Dedifferentiated amniotic fluid mesenchymal stem cell (primary cell): ENCODE results near the gene SLC25A15.
"Not testable (repeated sequence)": the region's sequence is repeated elsewhere in the genome, so short reads cannot be mapped to it uniquely, and the experiment has no call there.

ENCODE experiments used
- DNase-seq: peaks from one replicate; pipeline ENCODE4 v3.0.0-alpha.2; 2016; ENCODE audit errors: extremely low spot score

The SLC25A15 gene

DNA sequence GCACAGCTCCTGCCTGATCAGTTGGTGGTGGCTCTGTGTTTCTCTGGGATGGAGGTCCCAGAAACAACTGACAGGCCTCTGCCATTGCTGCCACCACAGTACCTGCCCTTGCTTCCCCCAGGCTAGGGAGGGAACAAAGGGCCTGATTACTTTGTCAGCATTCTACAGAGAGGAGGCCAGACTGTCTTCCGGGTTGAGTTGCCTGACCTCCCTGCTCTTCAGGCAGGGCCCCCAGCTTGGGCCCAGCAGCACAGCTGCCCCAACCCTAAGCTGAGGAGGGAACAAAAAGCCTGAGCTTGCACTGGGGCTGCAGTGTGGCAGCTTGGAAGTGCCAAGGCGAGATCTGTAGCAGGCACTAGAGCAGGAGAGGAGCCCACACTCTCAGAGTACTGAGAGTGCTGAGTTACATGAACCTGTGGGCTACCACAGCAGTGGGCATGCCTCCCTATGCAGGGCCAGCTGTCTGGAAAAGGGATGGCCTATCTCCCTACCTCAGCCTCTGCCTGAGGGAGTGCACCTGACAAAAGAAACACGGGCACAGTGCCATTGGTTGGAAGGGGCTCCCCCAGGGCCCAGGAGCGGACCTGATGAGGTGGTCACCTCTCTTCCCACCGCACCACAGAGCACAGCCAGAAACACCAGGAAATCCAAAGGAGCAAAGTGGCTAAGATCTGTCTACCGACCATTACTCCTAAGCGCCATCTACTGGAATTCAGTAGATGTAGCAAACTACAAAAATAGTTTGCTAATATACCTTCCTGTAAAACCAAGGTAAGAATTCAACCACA is 24.4 kb downstream of the SLC25A15 start:
- no peak for DNase-seq

DNA sequence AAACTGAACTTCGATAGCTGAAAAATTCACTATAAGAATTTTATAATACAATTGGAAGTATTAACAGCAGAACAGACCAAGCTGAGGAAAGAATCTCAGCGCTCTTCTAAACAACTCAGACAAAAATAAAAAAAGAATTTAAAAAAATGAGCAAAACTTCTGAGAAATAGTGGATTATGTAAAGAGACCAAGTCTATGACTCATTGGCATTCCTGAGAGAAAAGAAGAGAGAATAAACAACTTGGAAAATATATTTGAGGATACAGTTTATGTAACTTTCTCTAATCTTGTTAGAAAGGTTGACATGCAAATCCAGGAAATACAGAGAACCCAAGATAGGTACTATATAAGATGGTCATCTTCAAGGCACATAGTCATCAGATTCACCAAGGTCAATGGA is 25.4 kb downstream of the SLC25A15 start:
- no peak for DNase-seq

DNA sequence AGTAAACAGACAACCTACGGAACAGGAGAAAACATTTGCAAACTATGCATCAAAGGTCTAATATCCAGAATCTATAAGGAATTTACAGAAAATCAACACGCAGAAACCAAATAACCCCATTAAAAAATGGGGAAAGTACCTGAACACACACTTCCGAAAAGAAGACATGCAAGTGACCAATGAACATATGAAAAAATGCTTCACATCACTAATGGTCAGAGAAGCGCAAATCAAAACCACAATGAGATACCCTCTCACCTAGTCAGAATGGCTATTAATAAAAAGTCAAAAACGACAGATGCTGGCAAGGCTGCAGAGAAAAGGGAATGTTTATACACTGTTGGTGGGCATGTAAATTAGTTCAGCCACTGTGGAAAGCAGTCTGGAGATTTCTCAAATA is 29.5 kb downstream of the SLC25A15 start:
- DNase-seq, result no peak

GRCh38 chr13:40819797-40820315 is 30.4 kb downstream of the SLC25A15 start:
- no peak for DNase-seq

- DNase-seq, result not testable (repeated sequence)
These were observed 50.3 kb downstream of the SLC25A15 start for GRCh38 chr13:40839725-40840124.

- DNase-seq, result not testable (repeated sequence)
These were observed 51.5 kb downstream of the SLC25A15 start for GRCh38 chr13:40840955-40841354.
